ENCODE data around the gene CSK. TPM values are rescaled to one million over a fixed set of nuclear protein-coding genes. Genes with fewer than 3 reads are reported as not detected.

Gene CSK
- total and polyA plus RNA-seq, 2 of the 8 experiments (the other 6 are each of a cell fraction or from before 2014, with no cell fraction given), result 13.7 to 50.2 TPM

DNA sequence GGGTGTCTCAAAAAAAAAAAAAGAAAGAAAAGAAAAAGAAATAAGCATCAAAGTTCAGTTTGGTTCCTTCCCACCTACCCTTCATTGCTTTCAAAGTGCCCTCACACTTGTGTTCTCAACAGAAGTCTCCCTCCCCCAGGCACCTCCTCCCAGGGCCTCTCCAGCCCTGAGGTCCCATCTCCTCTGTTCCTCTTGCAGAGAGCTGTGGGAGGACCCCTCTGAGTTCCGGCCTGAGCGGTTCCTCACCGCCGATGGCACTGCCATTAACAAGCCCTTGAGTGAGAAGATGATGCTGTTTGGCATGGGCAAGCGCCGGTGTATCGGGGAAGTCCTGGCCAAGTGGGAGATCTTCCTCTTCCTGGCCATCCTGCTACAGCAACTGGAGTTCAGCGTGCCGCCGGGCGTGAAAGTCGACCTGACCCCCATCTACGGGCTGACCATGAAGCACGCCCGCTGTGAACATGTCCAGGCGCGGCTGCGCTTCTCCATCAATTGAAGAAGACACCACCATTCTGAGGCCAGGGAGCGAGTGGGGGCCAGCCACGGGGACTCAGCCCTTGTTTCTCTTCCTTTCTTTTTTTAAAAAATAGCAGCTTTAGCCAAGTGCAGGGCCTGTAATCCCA lies 27.2 kb upstream of the CSK start (continued):
- TF ChIP-seq YY1 (IDR thresholded peaks at IDR 0.05; ENCODE audit: low read depth, low read length), result no peak
- no peak for TF ChIP-seq POLR2AphosphoS5 (IDR thresholded peaks at IDR 0.05; ENCODE audit: low read depth, low read length)
- no peak for TF ChIP-seq RAD21 (IDR thresholded peaks at IDR 0.05 in 1 of 2, conservative IDR thresholded peaks at IDR 0.05 in 1 of 2; ENCODE audit: low read depth in 2 of 2, low read length in 2 of 2)
- TF ChIP-seq BACH1 (IDR thresholded peaks at IDR 0.05; ENCODE audit: low read length), result no peak
- no peak for TF ChIP-seq POU5F1 (IDR thresholded peaks at IDR 0.05; ENCODE audit: low read depth, low read length)
- no peak for TF ChIP-seq SIN3A (conservative IDR thresholded peaks at IDR 0.05 in 1 of 2, IDR thresholded peaks at IDR 0.05 in 1 of 2; ENCODE audit: low read depth in 1 of 2, low read length in 2 of 2)
- no peak for TF ChIP-seq CHD2 (IDR thresholded peaks at IDR 0.05; ENCODE audit: low read length)
